H9 (cell line): ENCODE results near the gene PHF21B. TPM values are rescaled to one million over a fixed set of nuclear protein-coding genes. Genes with fewer than 3 reads are reported as not detected.

Experiments used
- DNase-seq: peaks from one replicate; pipeline ENCODE4 v3.0.0-alpha.2; 2017
- H2AFZ ChIP-seq: one replicate; pipeline ENCODE4 v1.6.1; 2013; ENCODE audit warnings: mild to moderate bottlenecking, low read length, control low read depth, moderate library complexity
- H2AK5ac ChIP-seq: 2 replicates; pipeline ENCODE4 v1.6.1; 2013; ENCODE audit warnings: low read length, control low read depth, mixed read lengths; ENCODE audit not compliant: insufficient read length
- H2BK120ac ChIP-seq: one replicate; pipeline ENCODE4 v1.6.1; 2013; ENCODE audit warnings: low read depth, mild to moderate bottlenecking, low read length, control low read depth, inconsistent platforms; ENCODE audit not compliant: poor library complexity, severe bottlenecking
- H2BK12ac ChIP-seq: 2 replicates; pipeline ENCODE4 v1.6.1; 2013; ENCODE audit warnings: low read length, control low read depth, mixed read lengths, low read depth; ENCODE audit not compliant: insufficient read length
- H2BK15ac ChIP-seq: 2 replicates; pipeline ENCODE4 v1.6.1; 2013; ENCODE audit warnings: low read depth, low read length, control low read depth
- H2BK20ac ChIP-seq: one replicate; pipeline ENCODE4 v1.6.1; 2013; ENCODE audit warnings: low read depth, mild to moderate bottlenecking, low read length, control low read depth, inconsistent platforms; ENCODE audit not compliant: poor library complexity, severe bottlenecking
- H2BK5ac ChIP-seq: 2 replicates; pipeline ENCODE4 v1.6.1; 2013; ENCODE audit warnings: low read length, control low read depth, mixed read lengths; ENCODE audit not compliant: insufficient read length
- H3K14ac ChIP-seq: 2 replicates; pipeline ENCODE4 v1.6.1; 2013; ENCODE audit warnings: low read length, control low read depth; ENCODE audit not compliant: insufficient read depth
- H3K18ac ChIP-seq: 2 replicates; pipeline ENCODE4 v1.6.1; 2013; ENCODE audit warnings: low read depth, mild to moderate bottlenecking, mixed read lengths, low read length, control low read depth; ENCODE audit not compliant: insufficient read length
- H3K23ac ChIP-seq: 2 replicates; pipeline ENCODE4 v1.6.1; 2013; ENCODE audit warnings: low read length, control low read depth, mixed read lengths, low read depth; ENCODE audit not compliant: insufficient read length
- H3K23me2 ChIP-seq: 2 replicates; pipeline ENCODE4 v1.6.1; 2013; ENCODE audit warnings: low read depth, mild to moderate bottlenecking, mixed read lengths, low read length, control low read depth; ENCODE audit not compliant: insufficient read length, poor library complexity, severe bottlenecking
- H3K27ac ChIP-seq: 2 replicates; pipeline ENCODE4 v1.5.1; 2013; ENCODE audit warnings: low read length, control low read depth, mixed read lengths, low read depth; ENCODE audit not compliant: insufficient read length
- H3K27me3 ChIP-seq: 2 replicates; pipeline ENCODE4 v1.6.1; 2013; ENCODE audit warnings: low read length, control low read depth, inconsistent platforms; ENCODE audit not compliant: insufficient read depth
- H3K4ac ChIP-seq: 2 replicates; pipeline ENCODE4 v1.6.1; 2013; ENCODE audit warnings: low read depth, mild to moderate bottlenecking, control low read depth, inconsistent platforms, low read length, moderate library complexity
- H3K4me1 ChIP-seq: 2 replicates; pipeline ENCODE4 v1.6.1; 2013; ENCODE audit warnings: low read length, control low read depth, inconsistent platforms; ENCODE audit not compliant: insufficient read depth
- H3K4me2 ChIP-seq: 2 replicates; pipeline ENCODE4 v1.6.1; 2013; ENCODE audit warnings: low read length, control low read depth, mixed read lengths; ENCODE audit not compliant: insufficient read length, insufficient read depth
- H3K56ac ChIP-seq: 2 replicates; pipeline ENCODE4 v1.6.1; 2013; ENCODE audit warnings: low read depth, mild to moderate bottlenecking, mixed read lengths, low read length, control low read depth; ENCODE audit not compliant: insufficient read length
- H3K79me1 ChIP-seq: 2 replicates; pipeline ENCODE4 v1.6.1; 2013; ENCODE audit warnings: low read depth, mild to moderate bottlenecking, moderate library complexity, low read length, control low read depth, inconsistent platforms; ENCODE audit not compliant: insufficient read depth, poor library complexity, severe bottlenecking
- H3K79me2 ChIP-seq: 2 replicates; pipeline ENCODE4 v1.6.1; 2013; ENCODE audit warnings: low read length, control low read depth, inconsistent platforms; ENCODE audit not compliant: insufficient read depth
- H3K9ac ChIP-seq: 2 replicates; pipeline ENCODE4 v1.6.1; 2013; ENCODE audit warnings: low read length, control low read depth, mixed read lengths; ENCODE audit not compliant: insufficient read length; ENCODE audit errors: extremely low read depth
- H3K9me3 ChIP-seq: one replicate; pipeline ENCODE4 v1.6.1; 2013; ENCODE audit warnings: low read depth, low read length, inconsistent platforms; ENCODE audit not compliant: control insufficient read depth
- H3T11ph ChIP-seq: one replicate; pipeline ENCODE4 v1.6.1; 2013; ENCODE audit warnings: mild to moderate bottlenecking, low read length, control low read depth, inconsistent platforms
- H4K20me1 ChIP-seq: one replicate; pipeline ENCODE4 v1.6.1; 2013; ENCODE audit not compliant: control insufficient read depth, insufficient read length, insufficient read depth
- H4K5ac ChIP-seq: 2 replicates; pipeline ENCODE4 v1.6.1; 2013; ENCODE audit warnings: low read depth, mild to moderate bottlenecking, mixed read lengths, low read length, control low read depth; ENCODE audit not compliant: insufficient read length
- H4K8ac ChIP-seq: replicated peaks from 2 replicates; pipeline ENCODE4 v1.6.1; 2013; ENCODE audit warnings: low read length, control low read depth, mixed read lengths, low read depth; ENCODE audit not compliant: insufficient read length
- H4K91ac ChIP-seq: 2 replicates; pipeline ENCODE4 v1.6.1; 2013; ENCODE audit warnings: low read depth, mild to moderate bottlenecking, moderate library complexity, mixed read lengths, low read length, control low read depth; ENCODE audit not compliant: insufficient read length
- H3K27ac Mint-ChIP-seq, 3 experiments: 2 replicates in 2 of 3; 3 replicates in 1 of 3; pipeline ENCODE4 v1.8.0; 2020 to 2021; ENCODE audit warnings: mixed read lengths in 3 of 3, mild to moderate bottlenecking in 1 of 3, moderate library complexity in 1 of 3
- H3K27me3 Mint-ChIP-seq: 2 replicates; pipeline ENCODE4 v1.8.0; 2021; ENCODE audit warnings: low read depth, mild to moderate bottlenecking, moderate library complexity, mixed read lengths
- H3K36me3 Mint-ChIP-seq, 3 experiments: 2 replicates in 2 of 3; 3 replicates in 1 of 3; pipeline ENCODE4 v1.8.0; 2020 to 2021; ENCODE audit warnings: low read depth in 3 of 3, mixed read lengths in 3 of 3; ENCODE audit not compliant: insufficient read depth in 1 of 3
- H3K4me1 Mint-ChIP-seq, 2 experiments: 2 replicates each; pipeline ENCODE4 v1.8.0; 2020; ENCODE audit warnings: mixed read lengths in 2 of 2
- H3K4me3 Mint-ChIP-seq, 2 experiments: 2 replicates in 1 of 2; 3 replicates in 1 of 2; pipeline ENCODE4 v1.8.0; 2020 to 2021; ENCODE audit warnings: mild to moderate bottlenecking in 2 of 2, mixed read lengths in 2 of 2, moderate library complexity in 1 of 2
- H3K9me3 Mint-ChIP-seq, 2 experiments: 2 replicates in 1 of 2; 3 replicates in 1 of 2; pipeline ENCODE4 v1.8.0; 2020; ENCODE audit warnings: mild to moderate bottlenecking in 2 of 2, mixed read lengths in 2 of 2, moderate library complexity in 1 of 2
- WGBS: extraction: QIAGEN DNeasy Blood & Tissue Kit; methylation state at CpG from one replicate; pipeline ENCODE4 v1.1.7; 2013; ENCODE audit warnings: missing lambda C conversion rate, low lambda C conversion rate, mixed read lengths; ENCODE audit not compliant: insufficient read length; ENCODE audit errors: extremely low coverage; 5-methylcytosine and 5-hydroxymethylcytosine counted together
- total RNA-seq: library from RNA; stranded (reverse); gene quantifications from 2 replicates; pipeline ENCODE4 v1.2.1, GENCODE V29; 2021
- TF ChIP-seq, protein P1 (sequence below): fragments of 200-600 bp; sonication (generic); conservative IDR thresholded peaks from 3 replicates; pipeline ENCODE4 v1.8.0; 2021; ENCODE audit warnings: antibody characterized with exemption, mild to moderate bottlenecking

PHF21B gene
- total RNA-seq, 1 experiment from 2014 or later, result 60.3 TPM

DNA sequence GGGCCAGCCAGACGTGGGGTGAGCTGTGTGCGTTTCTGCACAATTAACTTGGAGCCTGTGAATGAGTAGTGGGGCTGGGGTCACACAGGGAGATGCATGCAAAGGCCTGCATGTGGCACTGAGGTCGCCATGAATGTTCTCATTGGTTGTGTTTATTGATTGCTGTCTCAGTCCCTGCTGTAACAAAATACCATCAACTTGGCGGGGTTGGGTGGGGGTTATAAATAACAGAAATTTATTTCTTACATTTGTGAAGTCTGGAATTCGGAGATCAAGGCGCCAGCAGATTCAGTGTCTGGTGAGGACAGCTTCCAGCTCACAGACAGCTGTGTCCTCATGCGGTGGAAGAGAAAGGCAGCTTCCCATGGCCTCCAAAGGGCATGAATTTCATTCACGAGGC lies 29.3 kb upstream of the PHF21B start:
- H3K27me3 ChIP-seq, result no peaks in the 10 kb centered on the region; the same call in 1 of the 2 replicates
- H4K20me1 ChIP-seq, result no peaks in the 10 kb centered on the region
- Mint-ChIP-seq H3K9me3 (peaks cover 19 to 24% of the 10 kb centered on the region in 2 experiments), H3K27me3 (peaks cover 30% of the 10 kb centered on the region), H3K36me3 (peaks cover 7 to 28% (median 27%) of the 10 kb centered on the region in 3 experiments), H3K4me3 (no peak overlapping the region), H3K4me1 (peaks cover 19 to 20% of the 10 kb centered on the region in 2 experiments), H3K27ac (no peak overlapping the region)
- no peak overlapping the region for H3T11ph ChIP-seq
- peaks cover 5% of the 10 kb centered on the region for H3K9me3 ChIP-seq
- H3K9ac ChIP-seq, result no peak overlapping the region
- H3K4me1 ChIP-seq, result no peaks in the 10 kb centered on the region
- TF ChIP-seq, protein P1, sequence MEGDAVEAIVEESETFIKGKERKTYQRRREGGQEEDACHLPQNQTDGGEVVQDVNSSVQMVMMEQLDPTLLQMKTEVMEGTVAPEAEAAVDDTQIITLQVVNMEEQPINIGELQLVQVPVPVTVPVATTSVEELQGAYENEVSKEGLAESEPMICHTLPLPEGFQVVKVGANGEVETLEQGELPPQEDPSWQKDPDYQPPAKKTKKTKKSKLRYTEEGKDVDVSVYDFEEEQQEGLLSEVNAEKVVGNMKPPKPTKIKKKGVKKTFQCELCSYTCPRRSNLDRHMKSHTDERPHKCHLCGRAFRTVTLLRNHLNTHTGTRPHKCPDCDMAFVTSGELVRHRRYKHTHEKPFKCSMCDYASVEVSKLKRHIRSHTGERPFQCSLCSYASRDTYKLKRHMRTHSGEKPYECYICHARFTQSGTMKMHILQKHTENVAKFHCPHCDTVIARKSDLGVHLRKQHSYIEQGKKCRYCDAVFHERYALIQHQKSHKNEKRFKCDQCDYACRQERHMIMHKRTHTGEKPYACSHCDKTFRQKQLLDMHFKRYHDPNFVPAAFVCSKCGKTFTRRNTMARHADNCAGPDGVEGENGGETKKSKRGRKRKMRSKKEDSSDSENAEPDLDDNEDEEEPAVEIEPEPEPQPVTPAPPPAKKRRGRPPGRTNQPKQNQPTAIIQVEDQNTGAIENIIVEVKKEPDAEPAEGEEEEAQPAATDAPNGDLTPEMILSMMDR, result no peak
- H2BK5ac ChIP-seq, result no peak overlapping the region
- no peak overlapping the region for H3K4me2 ChIP-seq
- H3K14ac ChIP-seq, result no peak overlapping the region
- H3K56ac ChIP-seq, result no peak overlapping the region
- no peak overlapping the region for H2BK15ac ChIP-seq
- H4K8ac ChIP-seq, result no peak overlapping the region
- H2AK5ac ChIP-seq, result no peak overlapping the region
- no peak overlapping the region for H2AFZ ChIP-seq
- no peak overlapping the region for H3K18ac ChIP-seq
- no peaks in the 10 kb centered on the region for H3K79me2 ChIP-seq
- no CpG with 5 or more reads among the region's 8 CpGs for WGBS
- no peak overlapping the region for H2BK120ac ChIP-seq
- H2BK12ac ChIP-seq, result no peak overlapping the region
- no peak overlapping the region for H3K23ac ChIP-seq
- DNase-seq, result no peak
- H3K4ac ChIP-seq, result no peak overlapping the region
- H3K23me2 ChIP-seq, result no peaks in the 10 kb centered on the region
- no peaks in the 10 kb centered on the region for H3K79me1 ChIP-seq
- no peak overlapping the region for H2BK20ac ChIP-seq
- no peak overlapping the region for H4K5ac ChIP-seq
- no peak overlapping the region for H3K27ac ChIP-seq
- no peak overlapping the region for H4K91ac ChIP-seq
